K562 (cell line): ENCODE results near the gene NRXN2. TPM values are rescaled to one million over a fixed set of nuclear protein-coding genes. Genes with fewer than 3 reads are reported as not detected.

Experiments
- ATAC-seq: fragments of 200-7000 bp; cut with Tn5 transposase; 3 replicates; pipeline ENCODE4 v1.9.1; 2020; ENCODE audit warnings: moderate library complexity
- BruUV-seq: library from RNA; stranded (reverse); fragments of 400-500 nt; replicated peaks from 2 replicates; lab custom pipeline; 2021; lab: Mats Ljungman, UMichigan
- CTCF ChIA-PET: fragments of 300-600 bp; formaldehyde crosslinking; extraction: SDS; loops from one replicate; lab custom pipeline; 2021; ENCODE audit warnings: low intra/inter-chr PET ratio; lab: Yijun Ruan, JAX
- POLR2A ChIA-PET: fragments of 300-600, 350-650 bp; sonication (Branson Sonifier 250); formaldehyde crosslinking; extraction: SDS; loops from one replicate; lab custom pipeline; 2021; ENCODE audit warnings: antibody characterized with exemption, inconsistent platforms; lab: Yijun Ruan, JAX
- DNase-seq, 4 experiments: peaks; one replicate each; pipeline versions ENCODE4 v3.0.0 to v3.0.0-alpha.2; 2011 to 2018; ENCODE audit warnings: low spot score in 3 of 4, mixed read lengths in 3 of 4; ENCODE audit errors: extremely low read depth in 1 of 4
- FAIRE-seq: peaks from 2 replicates; lab custom pipeline; 2011; peaks lifted over from hg19 to GRCh38; lab: Jason Lieb, UNC
- H2AFZ ChIP-seq: 2 replicates; pipeline ENCODE4 v1.6.0; 2011; ENCODE audit warnings: low read depth, low read length, control low read depth, inconsistent platforms
- H3K27ac ChIP-seq: fragments of 200-600 bp; 3 replicates; pipeline ENCODE4 v1.8.0; 2011; ENCODE audit warnings: low read depth, mild to moderate bottlenecking, control low read depth, inconsistent platforms, low read length, moderate library complexity, mixed read lengths; ENCODE audit errors: extremely low read depth
- H3K27me3 ChIP-seq, 2 experiments: fragments of 300-600 bp in 1 of 2; 2 replicates in 1 of 2; 3 replicates in 1 of 2; pipeline versions ENCODE4 v1.6.0 to v1.8.0; 2011; ENCODE audit warnings: inconsistent platforms in 2 of 2, low read length in 2 of 2, mild to moderate bottlenecking in 1 of 2, mixed read lengths in 1 of 2, moderate library complexity in 1 of 2; ENCODE audit not compliant: control insufficient read depth in 2 of 2, insufficient read depth in 2 of 2
- H3K36me3 ChIP-seq: fragments of 300-600 bp; 3 replicates; pipeline ENCODE4 v1.8.0; 2011; ENCODE audit warnings: mild to moderate bottlenecking, low read length, inconsistent platforms; ENCODE audit not compliant: control insufficient read depth, insufficient read depth
- H3K4me1 ChIP-seq, 2 experiments: fragments of 200-600 bp in 1 of 2; replicated peaks in 1 of 2; 2 replicates in 1 of 2; 3 replicates in 1 of 2; pipeline versions ENCODE4 v1.5.1 to v1.8.0; 2011; ENCODE audit warnings: inconsistent platforms in 2 of 2, low read length in 2 of 2, mild to moderate bottlenecking in 1 of 2, mixed read lengths in 1 of 2, moderate library complexity in 1 of 2; ENCODE audit not compliant: control insufficient read depth in 2 of 2, insufficient read depth in 2 of 2
- H3K4me2 ChIP-seq: 2 replicates; pipeline ENCODE4 v1.6.1; 2011; ENCODE audit warnings: low read length, control low read depth, inconsistent platforms, mixed read lengths; ENCODE audit not compliant: insufficient read depth
- H3K4me3 ChIP-seq: fragments of 200-600 bp; sonication (generic), shearing (Covaris generic); 2 replicates; pipeline ENCODE4 v1.5.1; 2016; ENCODE audit warnings: control low read depth, inconsistent platforms
- H3K79me2 ChIP-seq: fragments of 200-600 bp; 3 replicates; pipeline ENCODE4 v1.8.0; 2011; ENCODE audit warnings: low read length, inconsistent platforms; ENCODE audit not compliant: control insufficient read depth, insufficient read depth
- H3K9ac ChIP-seq, 2 experiments: 2 replicates each; pipeline versions ENCODE4 v1.6.0 to v1.6.1; 2011; ENCODE audit warnings: low read depth in 2 of 2, low read length in 2 of 2, control low read depth in 1 of 2, inconsistent platforms in 1 of 2, mild to moderate bottlenecking in 1 of 2, mixed read lengths in 1 of 2; ENCODE audit not compliant: insufficient read depth in 1 of 2
- H3K9me1 ChIP-seq: one replicate; pipeline ENCODE4 v1.6.0; 2011; ENCODE audit warnings: inconsistent platforms, mild to moderate bottlenecking, low read length, moderate library complexity; ENCODE audit not compliant: control insufficient read depth, insufficient read depth
- H3K9me3 ChIP-seq: replicated peaks from 2 replicates; pipeline ENCODE4 v1.5.1; 2011; ENCODE audit warnings: low read depth, low read length, inconsistent platforms; ENCODE audit not compliant: control insufficient read depth, insufficient read depth
- H4K20me1 ChIP-seq: replicated peaks from 2 replicates; pipeline ENCODE4 v1.6.1; 2011; ENCODE audit warnings: low read length, inconsistent platforms, mixed read lengths; ENCODE audit not compliant: control insufficient read depth, insufficient read depth
- ATF4 ChIP-seq: fragments of 450-650 bp; formaldehyde crosslinking; IDR thresholded peaks from 2 replicates; pipeline ENCODE4 v1.4.0; 2022; ENCODE audit warnings: mild to moderate bottlenecking, moderate library complexity
- ESRRB ChIP-seq: fragments of 250-450 bp; sonication (Bioruptor Pico); IDR thresholded peaks from 2 replicates; pipeline ENCODE4 v1.5.0; 2020; ENCODE audit warnings: mild to moderate bottlenecking, moderate library complexity, borderline replicate concordance
- MAZ ChIP-seq, 2 experiments: fragments of 450-650 bp in 1 of 2; sonication (generic) in 1 of 2; formaldehyde crosslinking; IDR thresholded peaks in 1 of 2; conservative IDR thresholded peaks in 1 of 2; 2 replicates each; pipeline versions ENCODE4 v1.4.0 to v1.5.0; 2020; ENCODE audit warnings: mild to moderate bottlenecking in 1 of 2, missing genetic modification reagents in 1 of 2
- MYC ChIP-seq, 2 experiments: fragments of 250-450 bp in 1 of 2; sonication (Bioruptor Pico) in 1 of 2; IDR thresholded peaks; 2 replicates each; pipeline versions ENCODE4 v1.5.1 to v1.6.1; 2012 to 2021; ENCODE audit warnings: low read depth in 2 of 2, borderline replicate concordance in 1 of 2, improper control_type of control experiment in 1 of 2, low read length in 1 of 2, mild to moderate bottlenecking in 1 of 2, moderate library complexity in 1 of 2
- NR2F6 ChIP-seq: fragments of 450-650 bp; formaldehyde crosslinking; IDR thresholded peaks from 2 replicates; pipeline ENCODE4 v1.4.0; 2020; ENCODE audit warnings: mild to moderate bottlenecking
- POLR2AphosphoS2 ChIP-seq: IDR thresholded peaks from 2 replicates; pipeline ENCODE4 v1.6.1; 2012; ENCODE audit warnings: low read length, improper control_type of control experiment
- SMARCA4 ChIP-seq: fragments of 450-650 bp; IDR thresholded peaks from 2 replicates; pipeline ENCODE4 v1.6.1; 2016
- TFAP4 ChIP-seq: sonication (generic); formaldehyde crosslinking; IDR thresholded peaks from 2 replicates; pipeline ENCODE4 v1.8.0; 2022; ENCODE audit warnings: missing genetic modification reagents, mild to moderate bottlenecking, moderate library complexity, borderline replicate concordance
- TRIM24 ChIP-seq, 2 experiments: fragments of 450-650 bp; IDR thresholded peaks; 2 replicates each; pipeline ENCODE4 v1.6.1; 2016
- TRIM28 ChIP-seq: fragments of 450-650 bp; IDR thresholded peaks from 2 replicates; pipeline ENCODE4 v1.6.1; 2017
- ZBTB2 ChIP-seq: fragments of 450-650 bp; IDR thresholded peaks from 2 replicates; pipeline ENCODE4 v1.6.1; 2016; ENCODE audit warnings: antibody characterized with exemption
- ZFP30 ChIP-seq: fragments of 250-450 bp; sonication (Bioruptor Pico); IDR thresholded peaks from 2 replicates; pipeline ENCODE4 v1.8.0; 2022; ENCODE audit warnings: moderate library complexity, mild to moderate bottlenecking, inconsistent platforms, borderline replicate concordance
- ZFP36 ChIP-seq: fragments of 150-350 bp; IDR thresholded peaks from 2 replicates; pipeline ENCODE4 v1.6.1; 2018; ENCODE audit warnings: low read length, low read depth; ENCODE audit not compliant: partially characterized antibody
- ZNF134 ChIP-seq: fragments of 250-450 bp; sonication (Bioruptor Pico); conservative IDR thresholded peaks from 2 replicates; pipeline ENCODE4 v1.4.0; 2020
- ZNF263 ChIP-seq: sonication (generic); formaldehyde crosslinking; IDR thresholded peaks from 2 replicates; pipeline ENCODE4 v1.8.0; 2022; ENCODE audit warnings: mild to moderate bottlenecking, missing genetic modification reagents, borderline replicate concordance
- ZNF3 ChIP-seq: fragments of 250-450 bp; sonication (Bioruptor Pico); IDR thresholded peaks from 2 replicates; pipeline ENCODE4 v1.5.0; 2021; ENCODE audit warnings: mild to moderate bottlenecking, moderate library complexity
- ZNF785 ChIP-seq: fragments of 250-450 bp; sonication (Bioruptor Pico); IDR thresholded peaks from 2 replicates; pipeline ENCODE4 v1.4.0; 2020; ENCODE audit warnings: mild to moderate bottlenecking
- WGBS: fragments of 100-300 bp; shearing (Covaris generic); methylation state at CpG from one replicate; pipeline ENCODE4 v1.1.6; 2016; ENCODE audit warnings: low coverage, mixed read lengths; ENCODE audit not compliant: insufficient coverage; ENCODE audit errors: missing lambda C conversion rate; 5-methylcytosine and 5-hydroxymethylcytosine counted together
- in situ Hi-C: fragments of 300-500 bp; cut with MboI; formaldehyde crosslinking; loops from 4 replicates; pipeline ENCODE4 v1.15.0; 2018; ENCODE audit warnings: inconsistent platforms, mixed read lengths
- intact Hi-C: fragments of 100-400 bp; cut with micrococcal nuclease; formaldehyde crosslinking; loops from 2 replicates; pipeline ENCODE4 v1.14.2; 2022
- polyA plus RNA-seq, 8 experiments: library from polyadenylated mRNA; depleted of rRNA in 4 of 8; stranded (reverse) in 5 of 8; unstranded in 3 of 8; fragments of >200 nt; fragmentation: Nextera tagmentation in 2 of 8; fragmentation: Illumina TruSeq in 1 of 8; extraction: Ambion mirVana in 2 of 8; extraction: Trizol in 1 of 8; gene quantifications; 2 replicates each; pipeline versions ENCODE4 v1.2.1 to v1.2.3, GENCODE V29; 2011 to 2014; ENCODE audit warnings: inconsistent platforms in 1 of 8, missing spikeins in 1 of 8
- total RNA-seq, 7 experiments: library from RNA; depleted of rRNA in 6 of 7; stranded (reverse); fragments of >200 nt in 6 of 7; fragmentation: Illumina TruSeq in 2 of 7; extraction: Trizol in 2 of 7; gene quantifications; 2 replicates each; pipeline versions ENCODE4 v1.2.1 to v1.2.3, GENCODE V29; 2011 to 2021; ENCODE audit warnings: low replicate concordance in 1 of 7
- TF ChIP-seq, protein P1 (sequence below): sonication (generic); formaldehyde crosslinking; IDR thresholded peaks from 2 replicates; pipeline ENCODE4 v1.8.0; 2022; ENCODE audit warnings: mild to moderate bottlenecking, missing genetic modification reagents

NRXN2 gene
- total and polyA plus RNA-seq, 9 of the 15 experiments (the other 6 are each of a cell fraction or from before 2014, with no cell fraction given), result 0.07 to 0.47 (median 0.15) TPM; not detected in 4

DNA sequence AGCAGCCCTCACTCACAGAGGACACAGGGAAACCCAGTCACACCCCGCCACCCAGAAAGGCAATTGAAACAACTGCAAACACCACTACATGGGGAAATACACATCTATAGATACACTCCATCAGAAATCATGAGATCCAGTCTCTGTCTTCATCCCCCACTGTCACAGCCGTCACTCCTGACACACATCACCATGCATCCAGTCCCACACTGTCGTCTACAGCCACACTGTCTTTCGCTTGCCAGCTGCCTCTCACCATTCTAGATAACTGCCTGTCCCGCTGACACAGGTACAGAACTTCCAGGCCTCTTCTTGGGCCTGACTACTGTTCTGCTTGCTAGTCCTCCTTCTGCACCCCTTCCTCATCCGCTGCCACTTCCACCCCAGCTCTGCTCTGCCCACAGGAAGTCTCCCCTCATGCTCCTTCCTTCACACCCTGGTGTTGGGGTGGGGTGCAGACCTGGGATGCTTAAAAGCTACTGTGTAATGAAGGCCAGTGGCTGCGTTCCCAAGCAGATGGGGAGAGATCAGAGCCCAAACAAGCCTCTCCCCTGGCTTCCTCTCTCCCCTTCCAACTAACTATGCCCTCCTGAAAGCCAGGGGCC, 89.3 kb downstream of the NRXN2 start:
- Histone ChIP-seq H3K4me3 (no peak overlapping the region), H3K9me3 (no peaks in the 10 kb centered on the region), H3K9ac (no peak overlapping the region), H3K79me2 (no peaks in the 10 kb centered on the region), H3K4me2 (no peak overlapping the region), H3K27ac (no peak overlapping the region), H3K4me1 (peaks cover 6 to 21% of the 10 kb centered on the region in 2 experiments; a peak in 4 of 5 replicates), H3K9me1 (no peaks in the 10 kb centered on the region), H3K36me3 (no peaks in the 10 kb centered on the region), H4K20me1 (peaks cover 5% of the 10 kb centered on the region), H3K27me3 (peaks cover 11 to 68% of the 10 kb centered on the region in 2 experiments), H2AFZ (no peak overlapping the region)
- intact Hi-C loops, result no loop called here
- ATAC-seq (no peak), FAIRE-seq (no peak), DNase-seq (no peak)
- no TSS peak for BruUV-seq
- WGBS, result 16% methylated on average over 7 of the region's 7 CpGs
- CTCF ChIA-PET, result no interaction called here
- POLR2A ChIA-PET, result interaction anchor here (0.5 to 1.5 kb wide), 3 partner anchors 30 to 427 kb away, joined by 3 to 4 read pairs (median 3); no protein-coding TSS in a partner anchor
- in situ Hi-C loops, result no loop called here
- TF ChIP-seq MAZ (CRISPR knock-in tag; conservative IDR thresholded peaks at IDR 0.05 in 1 of 2, IDR thresholded peaks at IDR 0.05 in 1 of 2) (no peak), ATF4 (CRISPR knock-in tag) (no peak), ZNF134 (CRISPR knock-in tag) (no peak), ZFP30 (CRISPR knock-in tag) (no peak), ZNF263 (CRISPR knock-in tag) (no peak), MYC (IDR thresholded peaks at IDR 0.05; ENCODE audit: low read depth, low read length) (no peak), MYC (CRISPR knock-in tag; IDR thresholded peaks at IDR 0.05; ENCODE audit: borderline replicate concordance, low read depth) (no peak), ZNF785 (CRISPR knock-in tag) (no peak), NR2F6 (CRISPR knock-in tag) (no peak), ESRRB (CRISPR knock-in tag) (no peak), POLR2AphosphoS2 (no peak), ZBTB2 (no peak), ZNF3 (CRISPR knock-in tag) (no peak), TFAP4 (CRISPR knock-in tag) (no peak), ZFP36 (no peak), SMARCA4 (no peak), TRIM28 (no peak), TRIM24 (IDR thresholded peaks at IDR 0.05) (no peak)
- TF ChIP-seq, protein P1, sequence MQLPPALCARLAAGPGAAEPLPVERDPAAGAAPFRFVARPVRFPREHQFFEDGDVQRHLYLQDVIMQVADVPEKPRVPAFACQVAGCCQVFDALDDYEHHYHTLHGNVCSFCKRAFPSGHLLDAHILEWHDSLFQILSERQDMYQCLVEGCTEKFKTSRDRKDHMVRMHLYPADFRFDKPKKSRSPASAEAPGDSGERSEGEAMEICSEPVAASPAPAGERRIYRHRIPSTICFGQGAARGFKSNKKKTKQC (CRISPR knock-in tag), result no peak
